ENCODE results near the gene SEMA4A.
"Not testable (repeated sequence)": the region's sequence is repeated elsewhere in the genome, so short reads cannot be mapped to it uniquely, and the experiment has no call there.

Gene SEMA4A

GRCh38 chr1:156216361-156217086 is 63.1 kb downstream of the SEMA4A start:
- not testable (repeated sequence) for H3K4me3 ChIP-seq (ENCODE audit: low read depth, low read length); H3K27me3 ChIP-seq (ENCODE audit: control insufficient read depth, insufficient read depth, low read length); H3K9me3 ChIP-seq (ENCODE audit: control insufficient read depth, insufficient read depth, low read length); H3K4me1 ChIP-seq (ENCODE audit: control insufficient read depth, insufficient read depth, low read length); H3K9ac ChIP-seq (ENCODE audit: low read depth, low read length); H3K36me3 ChIP-seq (ENCODE audit: control insufficient read depth, insufficient read depth, low read length)

- Histone ChIP-seq H3K36me3 (ENCODE audit: control insufficient read depth, insufficient read depth, low read length) (peaks cover 10% of the 10 kb centered on the region), H3K4me1 (ENCODE audit: control insufficient read depth, insufficient read depth, low read length) (peaks cover 2% of the 10 kb centered on the region), H3K9me3 (ENCODE audit: control insufficient read depth, insufficient read depth, low read length) (no peaks in the 10 kb centered on the region), H3K4me3 (ENCODE audit: low read depth, low read length) (no peak overlapping the region), H3K9ac (ENCODE audit: low read depth, low read length) (no peak overlapping the region), H3K27me3 (ENCODE audit: control insufficient read depth, insufficient read depth, low read length) (no peaks in the 10 kb centered on the region)
Observed at GRCh38 chr1:156217871-156218270, 64.5 kb downstream of the SEMA4A start.

GRCh38 chr1:156220226-156220625 is 66.8 kb downstream of the SEMA4A start:
- Histone ChIP-seq H3K4me1 (ENCODE audit: control insufficient read depth, insufficient read depth, low read length) (no peaks in the 10 kb centered on the region), H3K9me3 (ENCODE audit: control insufficient read depth, insufficient read depth, low read length) (no peaks in the 10 kb centered on the region), H3K36me3 (ENCODE audit: control insufficient read depth, insufficient read depth, low read length) (peaks cover 17% of the 10 kb centered on the region), H3K27me3 (ENCODE audit: control insufficient read depth, insufficient read depth, low read length) (no peaks in the 10 kb centered on the region), H3K9ac (ENCODE audit: low read depth, low read length) (no peak overlapping the region), H3K4me3 (ENCODE audit: low read depth, low read length) (no peak overlapping the region)

- no peak overlapping the region for H3K9ac ChIP-seq (ENCODE audit: low read depth, low read length)
- no peaks in the 10 kb centered on the region for H3K4me1 ChIP-seq (ENCODE audit: control insufficient read depth, insufficient read depth, low read length)
- no peaks in the 10 kb centered on the region for H3K9me3 ChIP-seq (ENCODE audit: control insufficient read depth, insufficient read depth, low read length)
- peaks cover 19% of the 10 kb centered on the region for H3K36me3 ChIP-seq (ENCODE audit: control insufficient read depth, insufficient read depth, low read length)
- H3K27me3 ChIP-seq (ENCODE audit: control insufficient read depth, insufficient read depth, low read length): no peaks in the 10 kb centered on the region
- H3K4me3 ChIP-seq (ENCODE audit: low read depth, low read length): no peak overlapping the region
Observed at GRCh38 chr1:156221986-156222692, 68.8 kb downstream of the SEMA4A start.

- H3K27me3 ChIP-seq (ENCODE audit: control insufficient read depth, insufficient read depth, low read length): no peaks in the 10 kb centered on the region
- H3K36me3 ChIP-seq (ENCODE audit: control insufficient read depth, insufficient read depth, low read length): peaks cover 26% of the 10 kb centered on the region
- H3K9me3 ChIP-seq (ENCODE audit: control insufficient read depth, insufficient read depth, low read length): no peaks in the 10 kb centered on the region
- H3K4me3 ChIP-seq (ENCODE audit: low read depth, low read length): no peak overlapping the region
- H3K9ac ChIP-seq (ENCODE audit: low read depth, low read length): no peak overlapping the region
- H3K4me1 ChIP-seq (ENCODE audit: control insufficient read depth, insufficient read depth, low read length): no peaks in the 10 kb centered on the region
Observed at GRCh38 chr1:156225677-156226014, 72.3 kb downstream of the SEMA4A start.

- Histone ChIP-seq H3K9ac (ENCODE audit: low read depth, low read length) (no peak overlapping the region), H3K9me3 (ENCODE audit: control insufficient read depth, insufficient read depth, low read length) (no peaks in the 10 kb centered on the region), H3K27me3 (ENCODE audit: control insufficient read depth, insufficient read depth, low read length) (no peaks in the 10 kb centered on the region), H3K4me1 (ENCODE audit: control insufficient read depth, insufficient read depth, low read length) (no peaks in the 10 kb centered on the region), H3K4me3 (ENCODE audit: low read depth, low read length) (no peak overlapping the region), H3K36me3 (ENCODE audit: control insufficient read depth, insufficient read depth, low read length) (peaks cover 24% of the 10 kb centered on the region)
Observed at GRCh38 chr1:156226116-156226538, 72.7 kb downstream of the SEMA4A start.

- Histone ChIP-seq H3K4me1 (ENCODE audit: control insufficient read depth, insufficient read depth, low read length) (no peaks in the 10 kb centered on the region), H3K9ac (ENCODE audit: low read depth, low read length) (no peak overlapping the region), H3K27me3 (ENCODE audit: control insufficient read depth, insufficient read depth, low read length) (no peaks in the 10 kb centered on the region), H3K36me3 (ENCODE audit: control insufficient read depth, insufficient read depth, low read length) (peaks cover 19% of the 10 kb centered on the region), H3K4me3 (ENCODE audit: low read depth, low read length) (no peak overlapping the region), H3K9me3 (ENCODE audit: control insufficient read depth, insufficient read depth, low read length) (no peaks in the 10 kb centered on the region)
Observed at GRCh38 chr1:156226782-156227181, 73.4 kb downstream of the SEMA4A start.

Measured in iPS-15b (cell line).